OCI-LY7 (cell line): ENCODE results near the gene SNHG17. TPM values are rescaled to one million over a fixed set of nuclear protein-coding genes. Genes with fewer than 3 reads are reported as not detected.

ENCODE experiments used
- BruUV-seq: library from RNA; stranded (reverse); fragments of 400-500 nt; replicated peaks from 2 replicates; lab custom pipeline; 2021; lab: Mats Ljungman, UMichigan
- CTCF ChIA-PET: fragments of 300-600 bp; sonication (Branson Sonifier 250); formaldehyde crosslinking; loops from one replicate; lab custom pipeline; 2022; ENCODE audit warnings: antibody characterized with exemption; ENCODE audit not compliant: unreplicated experiment; lab: Charles Lee
- POLR2A ChIA-PET: fragments of 300-600 bp; sonication (Branson Sonifier 250); formaldehyde crosslinking; loops from one replicate; lab custom pipeline; 2022; ENCODE audit warnings: antibody characterized with exemption; lab: Charles Lee
- DNase-seq: peaks from one replicate; pipeline ENCODE4 v3.0.0-alpha.2; 2015; ENCODE audit warnings: low spot score
- H2AFZ ChIP-seq: fragments of 200-600 bp; sonication (generic), shearing (Covaris generic); 2 replicates; pipeline ENCODE4 v1.6.1; 2014; ENCODE audit warnings: mild to moderate bottlenecking, antibody characterized with exemption, low read length, moderate library complexity
- H3K27ac ChIP-seq: fragments of 200-600 bp; sonication (generic); 2 replicates; pipeline ENCODE4 v1.5.1; 2014; ENCODE audit warnings: mixed run types, low read depth, mild to moderate bottlenecking, moderate library complexity, low read length, inconsistent platforms; ENCODE audit not compliant: poor library complexity, severe bottlenecking
- H3K36me3 ChIP-seq: fragments of 200-600 bp; sonication (generic); 2 replicates; pipeline ENCODE4 v1.6.1; 2014; ENCODE audit warnings: mild to moderate bottlenecking, antibody characterized with exemption, low read length, moderate library complexity, mixed read lengths; ENCODE audit not compliant: insufficient read depth
- H3K4me1 ChIP-seq: fragments of 200-600 bp; sonication (generic); 2 replicates; pipeline ENCODE4 v1.5.1; 2014; ENCODE audit warnings: mild to moderate bottlenecking, low read length; ENCODE audit not compliant: insufficient read depth, poor library complexity, severe bottlenecking
- H3K4me2 ChIP-seq: fragments of 200-600 bp; sonication (generic); 2 replicates; pipeline ENCODE4 v1.6.1; 2014; ENCODE audit warnings: mild to moderate bottlenecking, low read length
- H3K4me3 ChIP-seq: fragments of 200-600 bp; sonication (generic); 2 replicates; pipeline ENCODE4 v1.5.1; 2014; ENCODE audit warnings: mild to moderate bottlenecking, low read depth, low read length; ENCODE audit not compliant: poor library complexity, severe bottlenecking
- H3K79me2 ChIP-seq: fragments of 200-600 bp; sonication (generic); 2 replicates; pipeline ENCODE4 v1.6.1; 2016; ENCODE audit warnings: low read depth, mild to moderate bottlenecking, low read length, moderate library complexity, mixed read lengths; ENCODE audit not compliant: insufficient read depth
- H3K9me2 ChIP-seq: fragments of 200-600 bp; sonication (generic); 2 replicates; pipeline ENCODE4 v1.6.1; 2016; ENCODE audit warnings: mild to moderate bottlenecking, low read length, mixed read lengths; ENCODE audit not compliant: insufficient read depth
- H3K9me3 ChIP-seq: fragments of 200-600 bp; sonication (generic); 2 replicates; pipeline ENCODE4 v1.6.1; 2014; ENCODE audit warnings: mild to moderate bottlenecking, mixed run types, low read length, mixed read lengths
- H4K20me1 ChIP-seq: fragments of 200-600 bp; sonication (generic); 2 replicates; pipeline ENCODE4 v1.6.1; 2014; ENCODE audit warnings: mild to moderate bottlenecking, antibody characterized with exemption, low read length, moderate library complexity, mixed read lengths; ENCODE audit not compliant: insufficient read depth
- CTCF ChIP-seq: fragments of 200-600 bp; sonication (generic); conservative IDR thresholded peaks from 2 replicates; pipeline ENCODE4 v1.5.1; 2014; ENCODE audit warnings: mild to moderate bottlenecking, antibody characterized with exemption, low read length, moderate library complexity, mixed read lengths
- EZH2phosphoT487 ChIP-seq: fragments of 200-600 bp; sonication (generic); IDR thresholded peaks from 2 replicates; pipeline ENCODE4 v1.6.1; 2018; ENCODE audit warnings: low read depth, borderline replicate concordance, mild to moderate bottlenecking, mixed run types, antibody characterized with exemption, low read length, moderate library complexity, mixed read lengths
- intact Hi-C: fragments of 100-400 bp; cut with micrococcal nuclease; formaldehyde crosslinking; loops from one replicate; pipeline ENCODE4 v1.10.0; 2022; ENCODE audit not compliant: unreplicated experiment
- total RNA-seq, 2 experiments: library from RNA; depleted of rRNA in 1 of 2; stranded (reverse); fragments of >200 nt in 1 of 2; shearing (Covaris generic) in 1 of 2; gene quantifications; 2 replicates each; pipeline ENCODE4 v1.2.3, GENCODE V29; 2014 to 2022

SNHG17 gene
- total RNA-seq, 2 experiments from 2014 or later: 49.1 to 111 TPM

- H3K27ac ChIP-seq: no peak overlapping the region
- intact Hi-C loops: loop anchor here (1.0 to 2.0 kb wide), 2 partner anchors 11 to 37 kb away; partner anchors contain the start of gene RALGAPB
- peaks cover 36% of the 10 kb centered on the region for H4K20me1 ChIP-seq
- H2AFZ ChIP-seq: peak overlapping the region; percentile 78; the same call in 1 of the 2 replicates
- BruUV-seq: no TSS peak
- ChIA-PET POLR2A (interaction anchor here (0.9 to 2.9 kb wide), 4 partner anchors 12 to 37 kb away, joined by 4 to 27 read pairs (median 7); partner anchors contain the start of gene RALGAPB), CTCF (interaction anchor here (0.9 to 2.2 kb wide), 2 partner anchors 19 to 37 kb away, joined by 5 to 7 read pairs; partner anchors contain the start of gene RALGAPB)
- peaks cover 45% of the 10 kb centered on the region for H3K36me3 ChIP-seq
- TF ChIP-seq EZH2phosphoT487 (no peak), CTCF (no peak)
- H3K79me2 ChIP-seq: peaks cover 47% of the 10 kb centered on the region
- no peaks in the 10 kb centered on the region for H3K9me2 ChIP-seq
- no peak for DNase-seq
- H3K4me2 ChIP-seq: no peak overlapping the region
- peaks cover 26% of the 10 kb centered on the region for H3K4me1 ChIP-seq
- H3K9me3 ChIP-seq: no peaks in the 10 kb centered on the region
- no peak overlapping the region for H3K4me3 ChIP-seq
These were observed 419 bp upstream of the SNHG17 start for GRCh38 chr20:38435555-38435939.

GRCh38 chr20:38434301-38434741 is 807 bp downstream of the SNHG17 start:
- CTCF ChIA-PET: interaction anchor here (0.5 to 2.2 kb wide), 3 partner anchors 11 to 20 kb away, joined by 3 to 7 read pairs (median 6); no protein-coding TSS in a partner anchor
- POLR2A ChIA-PET: interaction anchor here (1.0 to 2.9 kb wide), 4 partner anchors 13 to 39 kb away, joined by 3 to 27 read pairs (median 7); partner anchors contain the start of gene RALGAPB
- intact Hi-C loops: loop anchor here (2.0 kb wide), 1 partner anchor 38 kb away; the partner anchor contains the start of gene RALGAPB
- H3K27ac ChIP-seq: peak overlapping the region; percentile 59
- H3K36me3 ChIP-seq: peaks cover 55% of the 10 kb centered on the region
- H3K4me3 ChIP-seq: peak overlapping the region; percentile 85
- no TSS peak for BruUV-seq
- H3K79me2 ChIP-seq: peaks cover 58% of the 10 kb centered on the region
- H4K20me1 ChIP-seq: peaks cover 41% of the 10 kb centered on the region
- H3K4me2 ChIP-seq: peak overlapping the region; percentile 96
- no peak overlapping the region for H2AFZ ChIP-seq
- H3K4me1 ChIP-seq: peaks cover 26% of the 10 kb centered on the region
- H3K9me2 ChIP-seq: no peaks in the 10 kb centered on the region
- H3K9me3 ChIP-seq: no peaks in the 10 kb centered on the region
- TF ChIP-seq EZH2phosphoT487 (no peak), CTCF (no peak)
- peak; percentile 44 for DNase-seq
